PC-3 (cell line): Measurements from ENCODE around the gene CEMP1. TPM values are rescaled to one million over a fixed set of nuclear protein-coding genes. Genes with fewer than 3 reads are reported as not detected.

Source experiments
- ATAC-seq: fragments of 200-7000 bp; cut with Tn5 transposase; 2 replicates; pipeline ENCODE4 v1.9.1; 2020; ENCODE audit warnings: mild to moderate bottlenecking, moderate library complexity
- BruUV-seq: library from RNA; stranded (reverse); fragments of 400-500 nt; replicated peaks from 2 replicates; lab custom pipeline; 2021; lab: Mats Ljungman, UMichigan
- CTCF ChIA-PET: fragments of 300-600 bp; sonication (Branson Sonifier 250); formaldehyde crosslinking; loops from one replicate; lab custom pipeline; 2022; ENCODE audit warnings: antibody characterized with exemption; lab: Charles Lee
- POLR2A ChIA-PET: fragments of 300-600 bp; sonication (Branson Sonifier 250); formaldehyde crosslinking; loops from one replicate; lab custom pipeline; 2022; ENCODE audit warnings: antibody characterized with exemption; ENCODE audit not compliant: unreplicated experiment; lab: Charles Lee
- DNase-seq: peaks from one replicate; pipeline ENCODE4 v3.0.0-alpha.2; 2015
- H2AFZ ChIP-seq: fragments of 300-600 bp; sonication (generic); 2 replicates; pipeline ENCODE4 v1.6.0; 2016; ENCODE audit warnings: antibody characterized with exemption, low read length
- H3F3A ChIP-seq: fragments of 300-600 bp; sonication (generic); one replicate; pipeline ENCODE4 v1.6.0; 2017; ENCODE audit warnings: antibody characterized with exemption, low read length, control low read depth, mild to moderate bottlenecking; ENCODE audit not compliant: unreplicated experiment
- H3K27ac ChIP-seq: fragments of 300-600 bp; sonication (generic); 2 replicates; pipeline ENCODE4 v1.5.1; 2016; ENCODE audit warnings: mild to moderate bottlenecking, low read length
- H3K27me3 ChIP-seq: fragments of 300-600 bp; sonication (generic); 2 replicates; pipeline ENCODE4 v1.6.1; 2016; ENCODE audit warnings: low read length, mixed read lengths
- H3K36me3 ChIP-seq: fragments of 300-600 bp; sonication (generic); 2 replicates; pipeline ENCODE4 v1.6.1; 2016; ENCODE audit warnings: low read depth, mixed run types, low read length, mixed read lengths
- H3K4me1 ChIP-seq: fragments of 300-600 bp; sonication (generic); 2 replicates; pipeline ENCODE4 v1.5.1; 2016; ENCODE audit warnings: low read length; ENCODE audit not compliant: insufficient read depth
- H3K4me2 ChIP-seq: fragments of 300-600 bp; sonication (generic); 2 replicates; pipeline ENCODE4 v1.6.0; 2016; ENCODE audit warnings: low read length
- H3K4me3 ChIP-seq: fragments of 300-600 bp; sonication (generic); 2 replicates; pipeline ENCODE4 v1.5.1; 2016; ENCODE audit warnings: mild to moderate bottlenecking, low read length, mixed read lengths
- H3K79me2 ChIP-seq: fragments of 300-600 bp; sonication (generic); 2 replicates; pipeline ENCODE4 v1.6.1; 2017; ENCODE audit warnings: low read length, mixed read lengths
- H3K9ac ChIP-seq: fragments of 300-600 bp; sonication (generic); 2 replicates; pipeline ENCODE4 v1.6.0; 2016; ENCODE audit warnings: mild to moderate bottlenecking, low read length
- H3K9me2 ChIP-seq: fragments of 300-600 bp; sonication (generic); replicated peaks from 2 replicates; pipeline ENCODE4 v1.6.1; 2016; ENCODE audit warnings: mixed run types, low read length, mixed read lengths
- H3K9me3 ChIP-seq: fragments of 300-600 bp; sonication (generic); 2 replicates; pipeline ENCODE4 v1.6.1; 2016; ENCODE audit warnings: low read length, mixed read lengths
- H4K20me1 ChIP-seq: fragments of 300-600 bp; sonication (generic); 2 replicates; pipeline ENCODE4 v1.6.1; 2016; ENCODE audit warnings: low read length, mixed read lengths
- CTCF ChIP-seq: fragments of 300-600 bp; sonication (generic); conservative IDR thresholded peaks from 2 replicates; pipeline ENCODE4 v1.5.1; 2017; ENCODE audit warnings: antibody characterized with exemption, low read depth, mild to moderate bottlenecking, low read length
- EZH2 ChIP-seq: fragments of 300-600 bp; sonication (generic); IDR thresholded peaks from one replicate; pipeline ENCODE4 v1.6.1; 2017; ENCODE audit warnings: antibody characterized with exemption, mild to moderate bottlenecking, low read length; ENCODE audit not compliant: unreplicated experiment
- EZH2phosphoT487 ChIP-seq: fragments of 300-600 bp; sonication (generic); IDR thresholded peaks from 2 replicates; pipeline ENCODE4 v1.6.1; 2018; ENCODE audit warnings: mild to moderate bottlenecking, antibody characterized with exemption, low read length, borderline replicate concordance
- intact Hi-C: fragments of 100-400 bp; cut with micrococcal nuclease; formaldehyde crosslinking; loops from 2 replicates; pipeline ENCODE4 v1.9.0; 2023
- microRNA-seq: library from miRNA; unstranded; fragments of <30 nt; microRNA quantifications from one replicate; pipeline ENCODE4 v1.1.0, GENCODE V29; 2020; ENCODE audit not compliant: unreplicated experiment
- total RNA-seq: library from RNA; depleted of rRNA; stranded (reverse); fragments of >200 nt; gene quantifications from 2 replicates; pipeline ENCODE4 v1.2.3, GENCODE V29; 2014; rRNA removed

Gene CEMP1
- total RNA-seq, 1 experiment from 2014 or later = not detected

- DNase-seq (no peak), ATAC-seq (no peak)
- Histone ChIP-seq H3K4me1 (no peaks in the 10 kb centered on the region), H2AFZ (no peak overlapping the region), H3K4me2 (no peak overlapping the region), H3K9me2 (no peaks in the 10 kb centered on the region), H3K27ac (no peak overlapping the region), H3K4me3 (no peak overlapping the region), H3K9me3 (no peaks in the 10 kb centered on the region), H3K36me3 (no peaks in the 10 kb centered on the region), H4K20me1 (no peaks in the 10 kb centered on the region), H3K79me2 (peaks cover 20% of the 10 kb centered on the region), H3F3A (no peaks in the 10 kb centered on the region), H3K9ac (no peak overlapping the region), H3K27me3 (no peaks in the 10 kb centered on the region)
- TF ChIP-seq EZH2phosphoT487 = no peak
- no peak for TF ChIP-seq CTCF
- TF ChIP-seq EZH2 = no peak
- BruUV-seq = no TSS peak
- POLR2A ChIA-PET = no interaction called here
- intact Hi-C loops = no loop called here
- CTCF ChIA-PET = no interaction called here
These were observed 49.5 kb downstream of the CEMP1 start for GRCh38 chr16:2481676-2482075.

GRCh38 chr16:2480948-2481347 lies 50.3 kb downstream of the CEMP1 start:
- ATAC-seq = no peak
- intact Hi-C loops = no loop called here
- Histone ChIP-seq H4K20me1 (no peaks in the 10 kb centered on the region), H3F3A (no peaks in the 10 kb centered on the region), H3K27me3 (no peaks in the 10 kb centered on the region), H2AFZ (no peak overlapping the region), H3K4me2 (no peak overlapping the region), H3K79me2 (peaks cover 27% of the 10 kb centered on the region), H3K4me1 (no peaks in the 10 kb centered on the region; the same call in 1 of the 2 replicates), H3K9me3 (no peaks in the 10 kb centered on the region), H3K27ac (no peak overlapping the region), H3K4me3 (no peak overlapping the region), H3K9ac (no peak overlapping the region), H3K36me3 (no peaks in the 10 kb centered on the region), H3K9me2 (no peaks in the 10 kb centered on the region)
- no peak for DNase-seq
- TF ChIP-seq EZH2 (no peak), CTCF (no peak), EZH2phosphoT487 (no peak)
- ChIA-PET POLR2A (no interaction called here), CTCF (no interaction called here)
- no TSS peak for BruUV-seq

Small RNAs within 50 kb of the gene (microRNA-seq; reads per million reads assigned to microRNA genes)
- gene MIR3178 = not detected

Other genes starting within 250 kb of the CEMP1 start
- 11.0 and 15.5 TPM in 2 replicates for gene ABCA3, start 190.7 kb downstream of the CEMP1 start, total RNA-seq
- gene CCNF, start 102.0 kb downstream of the CEMP1 start, total RNA-seq = 26.8 and 31.4 TPM in 2 replicates
- 35.5 and 44.9 TPM in 2 replicates for gene TEDC2, start 71.3 kb downstream of the CEMP1 start, total RNA-seq
- not detected in 2 replicates for gene NTN3, start 60.1 kb downstream of the CEMP1 start, total RNA-seq
- gene TBC1D24, start 56.3 kb downstream of the CEMP1 start, total RNA-seq = 11.3 and 15.2 TPM in 2 replicates
- gene ATP6V0C, start 17.5 kb downstream of the CEMP1 start, total RNA-seq = 67.4 and 80.2 TPM in 2 replicates
- 50.3 and 62.8 TPM in 2 replicates for gene AMDHD2, start 11.0 kb downstream of the CEMP1 start, total RNA-seq
- gene PDPK1, start 6.6 kb upstream of the CEMP1 start, total RNA-seq = 13.7 and 18.9 TPM in 2 replicates
- gene KCTD5, start 151.1 kb upstream of the CEMP1 start, total RNA-seq = 52.2 and 62.1 TPM in 2 replicates
- 1.2 TPM in 1 of 2 replicates, not detected in the other for gene PRSS27, start 188.8 kb upstream of the CEMP1 start, total RNA-seq
- 72.6 and 182 TPM in 2 replicates for gene SRRM2, start 221.2 kb upstream of the CEMP1 start, total RNA-seq
- 203 and 289 TPM in 2 replicates for gene ELOB, start 245.9 kb upstream of the CEMP1 start, total RNA-seq